Endothelial cell of umbilical vein (primary cell): Measurements from ENCODE around the gene SLC38A10. TPM values are rescaled to one million over a fixed set of nuclear protein-coding genes. Genes with fewer than 3 reads are reported as not detected.

Source experiments
- BruUV-seq: library from RNA; stranded (reverse); fragments of 400-500 nt; replicated peaks from 2 replicates; lab custom pipeline; 2021; lab: Mats Ljungman, UMichigan
- CTCF ChIA-PET: fragments of 300-600, 350-600 bp; sonication (Branson Sonifier 250); formaldehyde crosslinking; loops from one replicate; lab custom pipeline; 2021; ENCODE audit warnings: antibody characterized with exemption, inconsistent platforms; lab: Charles Lee
- POLR2A ChIA-PET: fragments of 300-600, 350-600 bp; sonication (Branson Sonifier 250); formaldehyde crosslinking; loops from one replicate; lab custom pipeline; 2021; ENCODE audit warnings: antibody characterized with exemption, inconsistent platforms; lab: Charles Lee
- DNase-seq: peaks from one replicate; pipeline ENCODE4 v3.0.0-alpha.2; 2011; ENCODE audit warnings: low read depth, low spot score
- FAIRE-seq: peaks from 2 replicates; lab custom pipeline; 2011; peaks lifted over from hg19 to GRCh38; lab: Jason Lieb, UNC
- H2AFZ ChIP-seq: 2 replicates; pipeline ENCODE4 v1.6.0; 2012; ENCODE audit warnings: low read depth, low read length, control low read depth, inconsistent platforms
- H3K27ac ChIP-seq: 2 replicates; pipeline ENCODE4 v1.5.1; 2011; ENCODE audit warnings: low read depth, mild to moderate bottlenecking, control low read depth, low read length, moderate library complexity; ENCODE audit not compliant: insufficient read depth
- H3K27me3 ChIP-seq, 2 experiments: 2 replicates each; pipeline versions ENCODE4 v1.6.0 to v1.6.1; 2011; ENCODE audit warnings: low read length in 2 of 2, mixed read lengths in 1 of 2; ENCODE audit not compliant: control insufficient read depth in 2 of 2, insufficient read depth in 2 of 2
- H3K36me3 ChIP-seq, 2 experiments: 2 replicates in 1 of 2; 3 replicates in 1 of 2; pipeline ENCODE4 v1.5.1; 2011; ENCODE audit warnings: low read length in 2 of 2, mild to moderate bottlenecking in 1 of 2, moderate library complexity in 1 of 2; ENCODE audit not compliant: control insufficient read depth in 2 of 2, insufficient read depth in 2 of 2; ENCODE audit errors: extremely low read depth in 1 of 2
- H3K4me1 ChIP-seq: 3 replicates; pipeline ENCODE4 v1.5.1; 2011; ENCODE audit warnings: mild to moderate bottlenecking, low read length; ENCODE audit not compliant: control insufficient read depth, insufficient read depth; ENCODE audit errors: extremely low read depth
- H3K4me2 ChIP-seq: 2 replicates; pipeline ENCODE4 v1.6.1; 2011; ENCODE audit warnings: low read length, control low read depth, mixed read lengths; ENCODE audit not compliant: insufficient read depth
- H3K4me3 ChIP-seq, 3 experiments: fragments of 200-600 bp in 1 of 3; sonication (generic), shearing (Covaris generic) in 1 of 3; replicated peaks in 1 of 3; 2 replicates each; pipeline ENCODE4 v1.5.1; 2011 to 2016; ENCODE audit warnings: control low read depth in 3 of 3, low read length in 3 of 3, mild to moderate bottlenecking in 2 of 3, inconsistent platforms in 1 of 3, low read depth in 1 of 3, moderate library complexity in 1 of 3; ENCODE audit not compliant: insufficient read depth in 1 of 3
- H3K79me2 ChIP-seq: 2 replicates; pipeline ENCODE4 v1.6.0; 2012; ENCODE audit warnings: low read length, inconsistent platforms; ENCODE audit not compliant: control insufficient read depth, insufficient read depth
- H3K9ac ChIP-seq: replicated peaks from 2 replicates; pipeline ENCODE3; 2011; ENCODE audit warnings: low read length, control low read depth; ENCODE audit not compliant: insufficient read depth; ENCODE audit errors: extremely low read depth
- H3K9me1 ChIP-seq: replicated peaks from 3 replicates; pipeline ENCODE4 v1.6.0; 2011; ENCODE audit warnings: mild to moderate bottlenecking, low read length; ENCODE audit not compliant: control insufficient read depth, insufficient read depth; ENCODE audit errors: extremely low read depth
- H3K9me3 ChIP-seq: replicated peaks from 2 replicates; pipeline ENCODE4 v1.5.1; 2012; ENCODE audit warnings: low read length, inconsistent platforms; ENCODE audit not compliant: control insufficient read depth, insufficient read depth
- H4K20me1 ChIP-seq: replicated peaks from 2 replicates; pipeline ENCODE3; 2011; ENCODE audit warnings: mild to moderate bottlenecking, low read length; ENCODE audit not compliant: control insufficient read depth, insufficient read depth; ENCODE audit errors: extremely low read depth
- CTCF ChIP-seq, 2 donors: IDR thresholded peaks; 1 replicate in 1 of 2; 2 replicates in 1 of 2; pipeline ENCODE4 v1.5.1; 2011; ENCODE audit warnings: low read length in 2 of 2, mild to moderate bottlenecking in 2 of 2, moderate library complexity in 2 of 2, control low read depth in 1 of 2, inconsistent platforms in 1 of 2, low read depth in 1 of 2; ENCODE audit not compliant: insufficient read depth in 1 of 2; ENCODE audit errors: extremely low read depth in 1 of 2
- EZH2 ChIP-seq: IDR thresholded peaks from 2 replicates; pipeline ENCODE4 v1.6.1; 2012; ENCODE audit warnings: borderline replicate concordance, low read depth, mild to moderate bottlenecking, moderate library complexity, low read length, inconsistent platforms; ENCODE audit not compliant: severe bottlenecking
- FOS ChIP-seq: IDR thresholded peaks from 2 replicates; pipeline ENCODE4 v1.6.1; 2011; ENCODE audit warnings: mild to moderate bottlenecking, low read length, moderate library complexity, borderline replicate concordance; ENCODE audit not compliant: insufficient read depth
- GATA2 ChIP-seq: IDR thresholded peaks from 2 replicates; pipeline ENCODE4 v1.7.0; 2011; ENCODE audit warnings: low read depth, mild to moderate bottlenecking, moderate library complexity, mixed read lengths, low read length; ENCODE audit not compliant: insufficient read length, insufficient read depth
- JUN ChIP-seq: IDR thresholded peaks from 2 replicates; pipeline ENCODE4 v1.6.1; 2011; ENCODE audit warnings: borderline replicate concordance, low read depth; ENCODE audit not compliant: insufficient read length, insufficient read depth
- MAX ChIP-seq: IDR thresholded peaks from 2 replicates; pipeline ENCODE4 v1.6.1; 2011; ENCODE audit not compliant: insufficient read depth, insufficient read length
- MYC ChIP-seq: IDR thresholded peaks from one replicate; pipeline ENCODE4 v1.6.1; 2011; ENCODE audit warnings: mild to moderate bottlenecking, low read depth, low read length
- POLR2A ChIP-seq: IDR thresholded peaks from 2 replicates; pipeline ENCODE4 v1.6.1; 2012; ENCODE audit warnings: low read depth, mild to moderate bottlenecking, control low read depth, low read length
- POLR2AphosphoS5 ChIP-seq: IDR thresholded peaks from 2 replicates; pipeline ENCODE4 v1.6.1; 2012; ENCODE audit warnings: low read depth, mild to moderate bottlenecking, control low read depth, low read length, moderate library complexity; ENCODE audit not compliant: insufficient read depth
- dilution Hi-C: fragments of 300-500 bp; cut with MboI; formaldehyde crosslinking; loops from one replicate; pipeline ENCODE4 v1.15.0; 2019; ENCODE audit warnings: low sequenced_read_pairs; ENCODE audit not compliant: extremely low pct_ligation_motif_present
- intact Hi-C: fragments of 100-400 bp; cut with micrococcal nuclease; formaldehyde crosslinking; loops from one replicate; pipeline ENCODE4 v1.10.0; 2022
- polyA plus RNA-seq, 4 experiments: library from polyadenylated mRNA; depleted of rRNA in 3 of 4; stranded (reverse) in 3 of 4; unstranded in 1 of 4; fragments of >200 nt; gene quantifications; 2 replicates each; pipeline versions ENCODE4 v1.2.1 to v1.2.3, GENCODE V29; 2011 to 2012; ENCODE audit warnings: missing spikeins in 1 of 4
- total RNA-seq: library from RNA; stranded (reverse); gene quantifications from 2 replicates; pipeline ENCODE4 v1.2.3, GENCODE V29; 2021

SLC38A10 gene
- total and polyA plus RNA-seq, 2 donors (not counting 3 experiments of a cell fraction or from before 2014, with no cell fraction given): 72.7 to 113 TPM

- no peak overlapping the region for H3K27ac ChIP-seq
- H3K79me2 ChIP-seq: no peaks in the 10 kb centered on the region
- H3K9me1 ChIP-seq: no peaks in the 10 kb centered on the region
- dilution Hi-C loops: no loop called here
- POLR2A ChIA-PET: no interaction called here
- H3K4me2 ChIP-seq: no peak overlapping the region
- FAIRE-seq: no peak
- peaks cover 9% of the 10 kb centered on the region for H3K4me1 ChIP-seq
- no peaks in the 10 kb centered on the region for H3K9me3 ChIP-seq
- H3K27me3 ChIP-seq: no peaks in the 10 kb centered on the region
- no peaks in the 10 kb centered on the region for H4K20me1 ChIP-seq
- no peaks in the 10 kb centered on the region for H3K36me3 ChIP-seq
- no peak overlapping the region for H3K9ac ChIP-seq
- H3K4me3 ChIP-seq: no peak overlapping the region
- intact Hi-C loops: no loop called here
- TF ChIP-seq FOS: no peak
- no peak for TF ChIP-seq POLR2AphosphoS5
- no peak for TF ChIP-seq POLR2A
- TF ChIP-seq MYC: no peak
- no peak for TF ChIP-seq CTCF (IDR thresholded peaks at IDR 0.05; ENCODE audit: extremely low read depth in 1 of 2, insufficient read depth in 1 of 2, low read depth in 1 of 2, low read length in 2 of 2)
- TF ChIP-seq EZH2: no peak
- no peak for TF ChIP-seq GATA2
- TF ChIP-seq MAX: no peak
- no peak for TF ChIP-seq JUN
- no TSS peak for BruUV-seq
- H2AFZ ChIP-seq: no peak overlapping the region
- CTCF ChIA-PET: interaction anchor here (1.4 to 1.6 kb wide), 2 partner anchors 74 to 156 kb away, joined by 5 to 8 read pairs; no protein-coding TSS in a partner anchor
- DNase-seq: no peak
These were observed 33.4 kb upstream of the SLC38A10 start for GRCh38 chr17:81328489-81328888.
